Activated CD4-positive, alpha-beta T cell treated with anti-CD3 and anti-CD28 coated beads, Interleukin-2, amount 50 U/mL, for 16 hours (primary cell): ENCODE data around the gene NCAM2.

Experiments used
- DNase-seq: peaks from one replicate; pipeline ENCODE4 v3.0.0-alpha.2; 2020

Gene NCAM2

GRCh38 chr21:21466752-21467151 lies 468.5 kb downstream of the NCAM2 start:
- no peak for DNase-seq

GRCh38 chr21:21468003-21468402 lies 469.8 kb downstream of the NCAM2 start:
- no peak for DNase-seq

GRCh38 chr21:21481239-21481638 lies 483.0 kb downstream of the NCAM2 start:
- no peak for DNase-seq

GRCh38 chr21:21508859-21509258 lies 510.6 kb downstream of the NCAM2 start:
- no peak for DNase-seq

GRCh38 chr21:21530680-21531079 lies 532.5 kb downstream of the NCAM2 start:
- DNase-seq, result no peak

GRCh38 chr21:21547368-21547953 lies 549.3 kb downstream of the NCAM2 start:
- DNase-seq, result no peak

GRCh38 chr21:21559285-21560045 lies 561.3 kb downstream of the NCAM2 start:
- DNase-seq, result no peak
